Measurements from ENCODE around the gene PDCD6IP. TPM values are rescaled to one million over a fixed set of nuclear protein-coding genes. Genes with fewer than 3 reads are reported as not detected.

Gene PDCD6IP
- total and polyA plus RNA-seq, 2 experiments from 2014 or later: 45.1 to 185 TPM

GRCh38 chr3:33792167-33792892 lies 6.1 kb upstream of the PDCD6IP start (continued):
- TF ChIP-seq CTCF (conservative IDR thresholded peaks at IDR 0.05; ENCODE audit: low read depth in 2 of 2) (no peak), NANOG (IDR thresholded peaks at IDR 0.05; ENCODE audit: borderline replicate concordance) (no peak), JUNB (IDR thresholded peaks at IDR 0.05; ENCODE audit: unreplicated experiment) (no peak), STAT1 (IDR thresholded peaks at IDR 0.05; ENCODE audit: unreplicated experiment) (no peak), ETS1 (IDR thresholded peaks at IDR 0.05) (no peak), EZH2 (IDR thresholded peaks at IDR 0.05; ENCODE audit: low read depth, unreplicated experiment) (no peak), ZNF331 (CRISPR knock-in tag; IDR thresholded peaks at IDR 0.05; ENCODE audit: low read depth) (no peak)

GRCh38 chr3:33795131-33795530 lies 3.3 kb upstream of the PDCD6IP start:
- H3K27ac Mint-ChIP-seq: no peak overlapping the region
- no peak for TF ChIP-seq ETS1 (IDR thresholded peaks at IDR 0.05)
- no peak for TF ChIP-seq CTCF (conservative IDR thresholded peaks at IDR 0.05; ENCODE audit: low read depth in 2 of 2)
- TF ChIP-seq ZNF331 (CRISPR knock-in tag; IDR thresholded peaks at IDR 0.05; ENCODE audit: low read depth): no peak
- Histone ChIP-seq H2AFZ (no peak overlapping the region), H3K4me3 (no peak overlapping the region), H4K20me1 (replicated peaks; ENCODE audit: insufficient read depth) (no peaks in the 10 kb centered on the region), H3K36me3 (ENCODE audit: insufficient read depth) (no peaks in the 10 kb centered on the region), H3K4me1 (ENCODE audit: insufficient read depth) (peaks cover 8% of the 10 kb centered on the region; the same call in 1 of the 2 replicates), H3K79me2 (replicated peaks; ENCODE audit: insufficient read depth) (peaks cover 18% of the 10 kb centered on the region), H3F3A (replicated peaks; ENCODE audit: low read depth) (no peaks in the 10 kb centered on the region; the same call in 1 of the 2 replicates), H3K9me2 (ENCODE audit: insufficient read depth) (no peaks in the 10 kb centered on the region), H3K27me3 (ENCODE audit: insufficient read depth) (no peaks in the 10 kb centered on the region), H3K4me2 (no peak overlapping the region), H3K27ac (ENCODE audit: low read depth) (no peak overlapping the region)
- DNase-seq (ENCODE audit: low spot score): no peak
- H3K4me3 Mint-ChIP-seq: no peak overlapping the region
- H3K27me3 Mint-ChIP-seq (ENCODE audit: insufficient read depth, low read depth, poor library complexity): peaks cover 6% of the 10 kb centered on the region
- ATAC-seq: no peak
- no peaks in the 10 kb centered on the region; the same call in 2 of the 3 replicates for H3K36me3 Mint-ChIP-seq (ENCODE audit: low read depth)
- H3K4me1 Mint-ChIP-seq: peaks cover 12% of the 10 kb centered on the region
- no peaks in the 10 kb centered on the region; the same call in 2 of the 3 replicates for H3K9me3 Mint-ChIP-seq
